ENCODE data around the gene NOXA1. TPM values are rescaled to one million over a fixed set of nuclear protein-coding genes. Genes with fewer than 3 reads are reported as not detected.

The NOXA1 gene
- total RNA-seq, 1 donor from 2014 or later = 2.1 TPM

- no peak for DNase-seq (ENCODE audit: low read depth)
Measured at GRCh38 chr9:137454597-137455358, 31.6 kb downstream of the NOXA1 start.

- DNase-seq (ENCODE audit: low read depth) = no peak
Measured at GRCh38 chr9:137455359-137455991, 32.3 kb downstream of the NOXA1 start.

GRCh38 chr9:137456061-137456863 is 33.1 kb downstream of the NOXA1 start:
- DNase-seq (ENCODE audit: low read depth) = peak; percentile 55

- no peak for DNase-seq (ENCODE audit: low read depth)
Measured at GRCh38 chr9:137456864-137457405, 33.7 kb downstream of the NOXA1 start.

GRCh38 chr9:137457406-137458193 is 34.4 kb downstream of the NOXA1 start:
- no peak for DNase-seq (ENCODE audit: low read depth)

GRCh38 chr9:137458194-137459151 is 35.3 kb downstream of the NOXA1 start:
- DNase-seq (ENCODE audit: low read depth) = no peak

GRCh38 chr9:137459152-137459600 is 36.0 kb downstream of the NOXA1 start, which contains the start of gene NSMF:
NSMF (minus strand) TSS chr9:137459334; CDS start chr9:137459102, 232 bp downstream.
- DNase-seq (ENCODE audit: low read depth) = peak; percentile 46

GRCh38 chr9:137459601-137460362 is 36.6 kb downstream of the NOXA1 start:
- DNase-seq (ENCODE audit: low read depth) = no peak

- no peak for DNase-seq (ENCODE audit: low read depth)
Measured at GRCh38 chr9:137460363-137461315, 37.4 kb downstream of the NOXA1 start.

GRCh38 chr9:137461316-137461662 is 38.1 kb downstream of the NOXA1 start:
- no peak for DNase-seq (ENCODE audit: low read depth)

GRCh38 chr9:137461663-137462395 is 38.6 kb downstream of the NOXA1 start:
- no peak for DNase-seq (ENCODE audit: low read depth)

- DNase-seq (ENCODE audit: low read depth) = no peak
Measured at GRCh38 chr9:137462396-137462985, 39.3 kb downstream of the NOXA1 start.

GRCh38 chr9:137462986-137463930 is 40.1 kb downstream of the NOXA1 start:
- no peak for DNase-seq (ENCODE audit: low read depth)

- no peak for DNase-seq (ENCODE audit: low read depth)
Measured at GRCh38 chr9:137463931-137464290, 40.7 kb downstream of the NOXA1 start.

- DNase-seq (ENCODE audit: low read depth) = no peak
Measured at GRCh38 chr9:137464291-137464999, 41.3 kb downstream of the NOXA1 start.
